Hepatocyte (in vitro differentiated cells): ENCODE results near the gene C6orf132.

Source experiments
- EZH2 ChIP-seq: fragments of 200-600 bp; sonication (generic); IDR thresholded peaks from 2 replicates; pipeline ENCODE4 v1.6.1; 2016; ENCODE audit warnings: antibody characterized with exemption, mild to moderate bottlenecking, borderline replicate concordance
- TF ChIP-seq, protein P1 (sequence below): fragments of 200-600 bp; sonication (generic); IDR thresholded peaks from 2 replicates; pipeline ENCODE4 v1.5.1; 2016; ENCODE audit warnings: antibody characterized with exemption, mild to moderate bottlenecking; ENCODE audit not compliant: poor library complexity

DNA sequence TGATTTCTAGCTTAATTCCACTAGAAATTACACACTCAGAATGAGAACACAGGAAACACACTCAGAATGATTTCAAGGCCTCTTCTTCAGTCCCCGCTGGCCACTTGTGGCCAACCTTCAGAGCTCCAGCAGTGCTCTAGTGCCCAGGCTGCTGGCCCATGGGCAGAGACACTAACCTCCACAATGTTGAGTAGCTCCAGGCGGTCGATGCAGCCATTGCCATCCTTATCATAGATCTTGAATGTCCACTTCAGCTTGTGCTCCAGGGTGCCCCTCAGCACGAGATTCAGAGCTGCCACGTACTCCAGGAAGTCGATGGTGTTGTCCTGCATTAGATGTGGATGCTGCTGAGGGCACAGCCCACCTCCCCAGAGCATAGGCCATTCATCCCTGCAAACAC, 46.0 kb upstream of the C6orf132 start:
- TF ChIP-seq, protein P1, sequence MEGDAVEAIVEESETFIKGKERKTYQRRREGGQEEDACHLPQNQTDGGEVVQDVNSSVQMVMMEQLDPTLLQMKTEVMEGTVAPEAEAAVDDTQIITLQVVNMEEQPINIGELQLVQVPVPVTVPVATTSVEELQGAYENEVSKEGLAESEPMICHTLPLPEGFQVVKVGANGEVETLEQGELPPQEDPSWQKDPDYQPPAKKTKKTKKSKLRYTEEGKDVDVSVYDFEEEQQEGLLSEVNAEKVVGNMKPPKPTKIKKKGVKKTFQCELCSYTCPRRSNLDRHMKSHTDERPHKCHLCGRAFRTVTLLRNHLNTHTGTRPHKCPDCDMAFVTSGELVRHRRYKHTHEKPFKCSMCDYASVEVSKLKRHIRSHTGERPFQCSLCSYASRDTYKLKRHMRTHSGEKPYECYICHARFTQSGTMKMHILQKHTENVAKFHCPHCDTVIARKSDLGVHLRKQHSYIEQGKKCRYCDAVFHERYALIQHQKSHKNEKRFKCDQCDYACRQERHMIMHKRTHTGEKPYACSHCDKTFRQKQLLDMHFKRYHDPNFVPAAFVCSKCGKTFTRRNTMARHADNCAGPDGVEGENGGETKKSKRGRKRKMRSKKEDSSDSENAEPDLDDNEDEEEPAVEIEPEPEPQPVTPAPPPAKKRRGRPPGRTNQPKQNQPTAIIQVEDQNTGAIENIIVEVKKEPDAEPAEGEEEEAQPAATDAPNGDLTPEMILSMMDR = no peak
- TF ChIP-seq EZH2 = no peak
